HepG2 (cell line): ENCODE results near the gene FIBCD1. TPM values are rescaled to one million over a fixed set of nuclear protein-coding genes. Genes with fewer than 3 reads are reported as not detected.

ENCODE experiments used
- ARID5B ChIP-seq: IDR thresholded peaks from 2 replicates; pipeline ENCODE4 v1.4.0; 2020; ENCODE audit warnings: mild to moderate bottlenecking, missing genetic modification reagents
- CERS6 ChIP-seq: sonication (generic); formaldehyde crosslinking; IDR thresholded peaks from 2 replicates; pipeline ENCODE4 v1.5.0; 2020; ENCODE audit warnings: missing genetic modification reagents
- E2F1 ChIP-seq: sonication (generic); formaldehyde crosslinking; IDR thresholded peaks from 2 replicates; pipeline ENCODE4 v1.5.0; 2020; ENCODE audit warnings: missing genetic modification reagents
- GATAD2A ChIP-seq: IDR thresholded peaks from 2 replicates; pipeline ENCODE4 v1.6.1; 2016
- HDAC2 ChIP-seq: sonication (generic); formaldehyde crosslinking; IDR thresholded peaks from 2 replicates; pipeline ENCODE4 v1.4.0; 2020; ENCODE audit warnings: missing genetic modification reagents
- HOXA3 ChIP-seq: sonication (generic); formaldehyde crosslinking; IDR thresholded peaks from 2 replicates; pipeline ENCODE4 v1.5.0; 2020; ENCODE audit warnings: missing genetic modification reagents
- ISL2 ChIP-seq: sonication (generic); formaldehyde crosslinking; IDR thresholded peaks from 2 replicates; pipeline ENCODE4 v1.5.0; 2020; ENCODE audit warnings: missing genetic modification reagents
- KLF11 ChIP-seq: IDR thresholded peaks from 2 replicates; pipeline ENCODE4 v1.6.1; 2016; ENCODE audit warnings: missing compliant biosample characterization
- MAX ChIP-seq: IDR thresholded peaks from 2 replicates; pipeline ENCODE4 v1.6.1; 2012; ENCODE audit warnings: inconsistent platforms
- NR2F6 ChIP-seq, 2 experiments: IDR thresholded peaks; 2 replicates each; pipeline ENCODE4 v1.6.1; 2016; ENCODE audit warnings: antibody characterized with exemption in 1 of 2, mild to moderate bottlenecking in 1 of 2
- RARA ChIP-seq: IDR thresholded peaks from 2 replicates; pipeline ENCODE4 v1.6.1; 2016; ENCODE audit warnings: missing genetic modification reagents, missing compliant biosample characterization
- RXRA ChIP-seq: sonication (generic); formaldehyde crosslinking; IDR thresholded peaks from 2 replicates; pipeline ENCODE4 v1.5.1; 2020; ENCODE audit warnings: missing genetic modification reagents
- SNRNP70 ChIP-seq: fragments of 200-400 bp; formaldehyde crosslinking; IDR thresholded peaks from 2 replicates; pipeline ENCODE4 v1.6.1; 2017; ENCODE audit warnings: mild to moderate bottlenecking, low read depth, low read length, moderate library complexity
- TCF7L2 ChIP-seq: IDR thresholded peaks from 2 replicates; pipeline ENCODE4 v1.6.1; 2011; ENCODE audit warnings: mild to moderate bottlenecking, low read depth, low read length, moderate library complexity
- TEAD3 ChIP-seq: optimal IDR thresholded peaks from 2 replicates; pipeline ENCODE3; 2016; ENCODE audit warnings: borderline replicate concordance
- ZBTB44 ChIP-seq: sonication (generic); formaldehyde crosslinking; IDR thresholded peaks from 2 replicates; pipeline ENCODE4 v1.4.0; 2020; ENCODE audit warnings: missing genetic modification reagents
- ZBTB7B ChIP-seq: sonication (generic); formaldehyde crosslinking; IDR thresholded peaks from 2 replicates; pipeline ENCODE4 v1.4.0; 2020; ENCODE audit warnings: missing genetic modification reagents
- ZBTB8A ChIP-seq: sonication (generic); formaldehyde crosslinking; IDR thresholded peaks from 2 replicates; pipeline ENCODE4 v1.4.0; 2020; ENCODE audit warnings: mild to moderate bottlenecking, low read depth, missing genetic modification reagents, borderline replicate concordance
- ZFP90 ChIP-seq: sonication (generic); formaldehyde crosslinking; IDR thresholded peaks from 2 replicates; pipeline ENCODE4 v1.8.0; 2022; ENCODE audit warnings: missing genetic modification reagents, mild to moderate bottlenecking, inconsistent platforms, borderline replicate concordance
- ZNF253 ChIP-seq: sonication (generic); formaldehyde crosslinking; IDR thresholded peaks from 2 replicates; pipeline ENCODE4 v1.8.0; 2022; ENCODE audit warnings: mild to moderate bottlenecking, missing genetic modification reagents, borderline replicate concordance
- ZNF3 ChIP-seq: IDR thresholded peaks from 2 replicates; pipeline ENCODE4 v1.7.0; 2017; ENCODE audit warnings: inconsistent platforms
- ZNF703 ChIP-seq: sonication (generic); formaldehyde crosslinking; IDR thresholded peaks from 2 replicates; pipeline ENCODE4 v1.5.1; 2020; ENCODE audit warnings: missing genetic modification reagents, mild to moderate bottlenecking, moderate library complexity, borderline replicate concordance
- ZNF768 ChIP-seq: sonication (generic); formaldehyde crosslinking; IDR thresholded peaks from 2 replicates; pipeline ENCODE4 v1.4.0; 2020; ENCODE audit warnings: missing genetic modification reagents
- ZSCAN30 ChIP-seq: sonication (generic); formaldehyde crosslinking; IDR thresholded peaks from 2 replicates; pipeline ENCODE4 v1.5.0; 2020; ENCODE audit warnings: mild to moderate bottlenecking, missing genetic modification reagents
- polyA plus RNA-seq, 8 experiments: library from polyadenylated mRNA; depleted of rRNA in 3 of 8; stranded (reverse) in 7 of 8; unstranded in 1 of 8; fragments of >200 nt; fragmentation: Illumina TruSeq in 4 of 8; extraction: Trizol in 4 of 8; gene quantifications; 2 replicates each; pipeline versions ENCODE4 v1.2.1 to v1.2.3, GENCODE V29; 2011 to 2016; ENCODE audit warnings: low read depth in 4 of 8, missing spikeins in 1 of 8, mixed read lengths in 1 of 8; ENCODE audit not compliant: insufficient read depth in 1 of 8
- total RNA-seq, 5 experiments: library from RNA; depleted of rRNA; stranded (reverse); fragments of >200 nt; fragmentation: Illumina TruSeq; extraction: Trizol; gene quantifications; 2 replicates each; pipeline ENCODE4 v1.2.3, GENCODE V29; 2016; ENCODE audit warnings: low read depth in 1 of 5

Gene FIBCD1
- total and polyA plus RNA-seq, 2 of the 13 experiments (the other 11 are each of a cell fraction or from before 2014, with no cell fraction given): 0.55 to 0.89 TPM

- TF ChIP-seq ZFP90 (CRISPR knock-in tag) (peak; percentile 54; the same call in 1 of the 2 replicates), GATAD2A (CRISPR knock-in tag) (peak; percentile 66), KLF11 (CRISPR knock-in tag) (no peak), RXRA (CRISPR knock-in tag) (0 out of 2 replicates have a peak, but pooled peaks have one; percentile 44), ZNF703 (CRISPR knock-in tag) (no peak), ISL2 (0 out of 2 replicates have a peak, but pooled peaks have one; percentile 41), SNRNP70 (no peak), ZNF253 (no peak), NR2F6 (IDR thresholded peaks at IDR 0.05) (no peak), NR2F6 (CRISPR knock-in tag; IDR thresholded peaks at IDR 0.05) (peak; percentile 41; the same call in 1 of the 2 replicates), HOXA3 (CRISPR knock-in tag) (peak; percentile 85), TEAD3 (CRISPR knock-in tag) (peak; percentile 14), ARID5B (peak; percentile 61), ZSCAN30 (CRISPR knock-in tag) (no peak), E2F1 (CRISPR knock-in tag) (peak; percentile 61), TCF7L2 (no peak), MAX (0 out of 2 replicates have a peak, but pooled peaks have one; percentile 25), ZNF3 (no peak), CERS6 (CRISPR knock-in tag) (no peak), ZNF768 (CRISPR knock-in tag) (no peak), ZBTB44 (CRISPR knock-in tag) (no peak), ZBTB7B (peak; percentile 52; the same call in 1 of the 2 replicates), RARA (0 out of 2 replicates have a peak, but pooled peaks have one; percentile 10), ZBTB8A (no peak), HDAC2 (CRISPR knock-in tag) (peak; percentile 35; the same call in 1 of the 2 replicates)
Observed at GRCh38 chr9:130872912-130873503, 66.0 kb downstream of the FIBCD1 start (continued).
